ENCODE results near the gene FNIP2. TPM values are rescaled to one million over a fixed set of nuclear protein-coding genes. Genes with fewer than 3 reads are reported as not detected.
"Not testable (repeated sequence)": the region's sequence is repeated elsewhere in the genome, so short reads cannot be mapped to it uniquely, and the experiment has no call there.

The FNIP2 gene
- polyA plus RNA-seq, 1 donor, result 12.2 TPM

DNA sequence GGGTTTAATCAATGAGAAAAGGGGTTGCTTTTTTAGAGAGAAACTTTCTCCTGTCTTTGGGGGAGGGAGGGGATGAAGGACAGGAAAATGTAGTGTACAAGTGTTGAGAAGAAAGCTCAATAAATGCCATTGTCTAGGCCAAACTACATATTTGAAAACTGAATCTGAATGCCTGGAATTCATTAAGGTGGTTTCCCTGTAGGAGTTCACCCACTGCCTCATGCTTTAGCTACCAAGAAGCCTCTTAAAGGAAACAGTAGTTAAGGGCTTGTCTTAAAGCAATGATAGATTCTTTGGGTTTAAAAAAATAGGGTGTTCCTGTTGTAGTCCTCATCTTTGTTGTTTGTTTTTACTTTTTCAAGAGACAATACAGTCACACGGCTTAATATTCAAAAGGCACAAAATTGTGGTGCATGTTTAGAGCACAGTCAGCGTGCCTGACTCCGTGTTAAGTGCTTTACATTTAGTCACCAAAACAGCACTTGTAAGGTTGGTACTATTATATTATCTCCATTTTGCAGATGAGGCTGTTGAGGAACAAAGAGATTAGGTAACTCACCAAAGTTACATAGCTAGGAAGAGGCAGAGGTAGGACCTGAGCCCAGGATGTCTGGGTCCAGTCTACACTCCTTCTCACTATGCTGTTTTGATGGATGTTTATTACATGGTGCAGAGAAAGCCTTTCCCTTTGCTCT, 46.0 kb downstream of the FNIP2 start:
- DNase-seq (ENCODE audit: low read depth), result no peak

- DNase-seq (ENCODE audit: low read depth), result no peak
Observed at GRCh38 chr4:158816955-158817354, 48.1 kb downstream of the FNIP2 start.

GRCh38 chr4:158817562-158818296, 48.9 kb downstream of the FNIP2 start:
- no peak for DNase-seq (ENCODE audit: low read depth)

GRCh38 chr4:158818560-158819140, 49.8 kb downstream of the FNIP2 start:
- DNase-seq (ENCODE audit: low read depth), result no peak

DNA sequence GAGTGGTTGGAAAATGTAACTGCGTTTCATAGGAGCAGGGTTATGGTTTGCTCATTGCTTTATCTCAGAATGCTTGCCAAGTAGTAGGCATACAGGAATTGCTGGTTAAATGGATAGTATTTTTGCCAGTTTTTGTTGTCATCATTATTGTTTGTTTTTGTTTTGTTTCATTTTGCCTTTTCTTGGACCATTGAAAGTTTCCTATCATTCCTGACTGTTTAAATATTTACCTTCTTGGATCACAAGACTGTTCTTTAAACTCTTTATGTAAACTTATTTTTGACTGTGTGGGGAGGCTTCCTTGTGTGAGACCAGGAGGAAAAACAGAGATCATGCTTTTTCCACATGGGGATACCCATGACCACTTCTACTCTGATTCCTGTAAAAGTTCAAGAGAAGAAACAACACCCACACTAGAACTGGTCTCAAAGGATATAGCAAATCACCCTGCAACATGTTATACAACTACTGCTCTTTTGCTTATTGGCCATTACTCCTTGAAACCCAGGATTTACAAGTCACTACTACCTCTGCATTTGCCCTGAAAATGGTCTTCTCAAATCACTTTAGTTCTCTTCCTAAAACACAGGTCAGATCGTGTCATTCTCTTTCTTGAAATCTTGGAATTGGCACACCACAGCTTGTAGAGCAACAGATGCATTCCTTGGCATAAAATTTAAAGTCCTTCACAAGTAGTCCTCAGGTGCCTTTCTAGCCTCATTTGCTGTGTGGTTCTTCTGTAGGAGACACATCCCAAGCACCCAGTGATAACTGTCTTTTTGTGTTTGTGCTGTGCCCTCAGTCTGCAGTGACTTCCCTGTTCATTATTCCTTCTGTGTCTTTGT, 51.3 kb downstream of the FNIP2 start:
- no peak for DNase-seq (ENCODE audit: low read depth)

- DNase-seq (ENCODE audit: low read depth), result no peak
Observed at GRCh38 chr4:158821228-158821971, 52.6 kb downstream of the FNIP2 start.

DNA sequence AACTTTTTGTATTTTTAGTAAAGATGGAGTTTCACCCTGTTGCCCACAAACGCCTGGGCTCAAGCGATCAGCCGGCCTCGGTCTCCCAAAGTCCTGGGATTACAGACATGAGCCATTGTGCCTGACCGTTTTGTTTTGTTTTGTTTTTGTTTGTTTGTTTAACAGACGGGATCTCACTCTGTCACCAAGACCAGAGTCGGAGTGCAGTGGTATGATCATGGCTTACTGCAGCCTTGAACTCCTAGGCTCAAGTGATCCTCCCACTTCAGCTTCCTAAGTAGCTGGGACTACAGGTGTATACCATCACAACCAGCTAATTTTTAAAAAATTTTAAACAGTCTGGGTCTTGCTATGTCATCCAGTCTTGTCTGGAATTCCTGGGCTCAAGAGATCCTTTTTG, 53.5 kb downstream of the FNIP2 start:
- DNase-seq (ENCODE audit: low read depth), result no peak

GRCh38 chr4:158823461-158823873, 54.6 kb downstream of the FNIP2 start:
- no peak for DNase-seq (ENCODE audit: low read depth)

DNA sequence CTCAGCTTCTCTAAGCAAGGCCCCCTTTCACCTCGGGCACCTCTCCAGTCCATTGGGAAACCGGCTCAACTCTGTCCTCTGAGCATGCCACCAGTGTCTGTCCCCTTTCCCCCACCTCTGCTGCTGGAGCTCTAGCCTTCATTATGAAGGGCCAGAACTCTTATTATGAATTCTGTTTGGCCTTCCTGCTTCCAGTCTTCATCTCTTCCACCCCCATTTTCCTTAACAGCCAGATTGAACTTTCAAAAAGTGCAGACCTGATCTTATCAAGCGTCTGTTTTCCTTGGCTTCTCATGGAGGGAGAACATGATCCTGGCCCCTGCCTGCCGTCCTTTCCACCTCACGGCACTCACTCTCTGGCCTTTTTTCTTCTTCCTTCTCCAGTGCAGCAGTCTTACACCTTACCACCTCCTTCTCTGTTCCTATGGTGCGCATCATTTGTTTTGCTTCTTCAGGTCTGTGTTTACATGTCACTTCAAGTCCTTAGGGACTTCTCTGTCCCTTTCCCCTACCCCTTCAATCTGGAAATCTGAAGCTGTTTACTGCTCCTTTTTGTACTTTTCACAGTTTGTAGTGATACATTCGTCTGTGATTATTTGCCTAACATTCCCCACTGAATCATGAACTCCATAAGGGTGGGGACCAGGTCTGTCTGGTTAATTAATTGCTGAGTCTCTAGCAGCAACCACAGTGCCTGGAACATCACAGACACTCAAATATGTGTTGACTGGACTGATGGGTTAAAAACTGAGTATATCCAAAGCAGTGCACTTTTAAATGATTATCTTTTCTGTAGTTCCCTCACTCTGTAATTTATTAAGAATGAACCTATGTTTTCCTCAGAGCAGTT, 55.8 kb downstream of the FNIP2 start:
- DNase-seq (ENCODE audit: low read depth), result no peak

DNA sequence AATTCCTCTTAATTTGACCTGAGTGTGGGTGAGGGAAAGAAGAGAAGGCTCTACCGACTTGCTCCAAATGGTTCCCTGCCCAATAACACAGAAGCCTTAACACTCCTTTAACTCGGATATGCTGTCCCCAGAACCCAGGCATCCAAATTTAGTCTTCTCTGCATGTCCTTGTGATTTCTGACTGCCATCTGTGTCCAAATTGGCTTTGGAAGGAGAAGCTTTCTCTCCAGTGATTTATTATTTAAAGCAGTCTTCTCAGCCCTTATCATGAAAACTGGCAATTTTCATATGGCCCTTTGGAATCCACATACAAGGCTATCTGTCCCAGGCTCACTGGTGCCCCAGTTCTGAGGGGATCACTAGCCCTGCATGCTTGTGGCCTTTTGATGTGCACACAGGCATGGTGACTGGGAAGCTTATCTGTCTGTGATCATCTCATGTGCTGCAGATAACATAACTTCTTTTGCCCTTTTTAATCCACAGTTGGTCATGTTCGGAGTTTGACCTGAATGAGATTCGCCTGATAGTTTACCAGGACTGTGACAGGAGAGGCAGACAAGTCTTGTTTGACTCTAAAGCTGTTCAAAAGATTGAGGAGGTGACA, 56.7 kb downstream of the FNIP2 start:
- DNase-seq (ENCODE audit: low read depth), result no peak

GRCh38 chr4:158826057-158826456, 57.2 kb downstream of the FNIP2 start:
- no peak for DNase-seq (ENCODE audit: low read depth)

- no peak for DNase-seq (ENCODE audit: low read depth)
Observed at GRCh38 chr4:158826882-158827281, 58.1 kb downstream of the FNIP2 start.

DNA sequence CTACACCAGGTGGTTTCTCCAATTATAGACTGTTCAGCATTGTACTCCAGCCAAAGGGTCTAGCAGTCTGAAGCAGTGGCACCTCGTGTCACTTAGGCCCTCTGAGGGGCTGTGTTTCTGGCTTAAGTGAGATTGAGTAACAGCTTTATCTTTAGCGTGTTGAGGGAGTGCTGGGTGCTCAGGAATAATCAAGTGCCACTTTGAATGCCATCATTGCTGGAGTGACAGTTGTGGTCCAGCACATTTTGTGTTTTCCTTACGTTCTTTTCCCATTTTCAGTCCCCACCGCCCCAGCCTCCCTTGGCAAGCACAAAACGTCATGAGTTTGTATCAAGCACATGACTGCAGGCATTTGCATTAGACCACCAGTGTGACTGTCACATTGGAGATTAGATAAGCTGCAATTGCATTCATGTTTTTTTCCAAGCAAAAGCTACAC, 58.7 kb downstream of the FNIP2 start:
- DNase-seq (ENCODE audit: low read depth), result no peak

DNA sequence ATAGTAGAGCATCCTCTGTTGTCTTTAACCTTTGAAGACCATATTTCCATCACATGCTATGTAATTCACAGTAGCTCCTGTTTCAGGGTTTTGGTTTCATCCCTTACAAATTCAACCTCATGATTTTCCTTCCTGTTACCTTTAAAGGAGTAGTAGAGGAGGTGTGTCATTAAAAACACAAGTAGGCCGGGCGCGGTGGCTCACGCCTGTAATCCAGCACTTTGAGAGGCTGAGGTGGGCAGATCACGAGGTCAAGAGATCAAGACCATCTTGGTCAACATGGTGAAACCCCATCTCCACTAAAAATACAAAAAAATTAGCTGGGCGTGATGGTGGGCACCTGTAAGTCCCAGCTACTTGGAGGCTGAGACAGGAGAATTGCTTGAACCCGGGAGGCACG, 59.3 kb downstream of the FNIP2 start:
- not testable (repeated sequence) for DNase-seq (ENCODE audit: low read depth)

- no peak for DNase-seq (ENCODE audit: low read depth)
Observed at GRCh38 chr4:158829254-158829653, 60.4 kb downstream of the FNIP2 start.

GRCh38 chr4:158833602-158834001, 64.8 kb downstream of the FNIP2 start:
- no peak for DNase-seq (ENCODE audit: low read depth)

GRCh38 chr4:158835226-158836001, 66.6 kb downstream of the FNIP2 start:
- DNase-seq (ENCODE audit: low read depth), result no peak

- no peak for DNase-seq (ENCODE audit: low read depth)
Observed at GRCh38 chr4:158836002-158836369, 67.2 kb downstream of the FNIP2 start.

GRCh38 chr4:158836828-158837449, 68.1 kb downstream of the FNIP2 start:
- DNase-seq (ENCODE audit: low read depth), result no peak

Measured in forelimb muscle (tissue), 1 donor.